ENCODE data around the gene MUL1. TPM values are rescaled to one million over a fixed set of nuclear protein-coding genes. Genes with fewer than 3 reads are reported as not detected.

MUL1 gene
- polyA plus RNA-seq, 1 of the 3 experiments (the other 2 are of a cell fraction), result 22.8 TPM

DNA sequence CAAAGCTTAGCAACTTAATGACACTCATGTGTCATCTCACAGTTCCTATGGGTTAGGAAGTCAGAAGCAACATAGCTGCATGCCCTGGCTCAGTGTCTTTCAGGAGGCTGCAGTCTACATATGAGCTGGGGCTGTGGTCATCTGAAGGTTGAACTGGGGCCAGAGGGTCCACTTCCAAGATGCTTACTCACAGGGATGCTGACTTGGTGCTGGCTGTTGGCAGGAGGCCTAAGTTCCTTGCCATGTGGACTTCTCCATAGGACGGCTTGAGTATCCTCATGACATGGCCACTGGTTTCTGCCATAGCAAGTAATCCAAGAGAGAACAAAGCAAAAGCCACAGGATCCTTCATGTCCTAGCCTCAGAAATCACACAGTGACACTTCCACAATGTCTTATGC lies 32.3 kb upstream of the MUL1 start:
- ChIA-PET CTCF (interaction anchor here (1.1 to 1.2 kb wide), 2 partner anchors 35 to 101 kb away, joined by 4 read pairs; no protein-coding TSS in a partner anchor), POLR2A (no interaction called here)
- Histone ChIP-seq H3K4me1 (ENCODE audit: control insufficient read depth in 1 of 2, insufficient read depth in 2 of 2, low read depth in 1 of 2, low read length in 1 of 2) (no peaks in the 10 kb centered on the region), H3K27ac (ENCODE audit: low read depth in 2 of 2, low read length in 1 of 2) (no peak overlapping the region), H3F3A (replicated peaks; ENCODE audit: insufficient read depth) (no peaks in the 10 kb centered on the region), H3K27me3 (ENCODE audit: insufficient read depth) (peaks cover 37% of the 10 kb centered on the region; the same call in 1 of the 2 replicates), H3K9ac (no peak overlapping the region), H3K9me2 (no peaks in the 10 kb centered on the region), H3K36me3 (replicated peaks in 1 of 2; ENCODE audit: control insufficient read depth in 1 of 2, insufficient read depth in 2 of 2, low read length in 1 of 2) (no peaks in the 10 kb centered on the region), H3K4me2 (no peak overlapping the region), H3K9me3 (no peaks in the 10 kb centered on the region), H2AFZ (ENCODE audit: low read depth) (no peak overlapping the region), H4K20me1 (ENCODE audit: insufficient read depth) (no peaks in the 10 kb centered on the region), H3K79me2 (ENCODE audit: insufficient read depth) (no peaks in the 10 kb centered on the region), H3K4me3 (ENCODE audit: low read depth in 2 of 2, low read length in 1 of 2) (no peak overlapping the region)
- TF ChIP-seq IRF3 (IDR thresholded peaks at IDR 0.05; ENCODE audit: low read depth, low read length), result no peak
- no peak for DNase-seq
- WGBS (ENCODE audit: low lambda C conversion rate), result 80% methylated on average over 1 of the region's 1 CpG

DNA sequence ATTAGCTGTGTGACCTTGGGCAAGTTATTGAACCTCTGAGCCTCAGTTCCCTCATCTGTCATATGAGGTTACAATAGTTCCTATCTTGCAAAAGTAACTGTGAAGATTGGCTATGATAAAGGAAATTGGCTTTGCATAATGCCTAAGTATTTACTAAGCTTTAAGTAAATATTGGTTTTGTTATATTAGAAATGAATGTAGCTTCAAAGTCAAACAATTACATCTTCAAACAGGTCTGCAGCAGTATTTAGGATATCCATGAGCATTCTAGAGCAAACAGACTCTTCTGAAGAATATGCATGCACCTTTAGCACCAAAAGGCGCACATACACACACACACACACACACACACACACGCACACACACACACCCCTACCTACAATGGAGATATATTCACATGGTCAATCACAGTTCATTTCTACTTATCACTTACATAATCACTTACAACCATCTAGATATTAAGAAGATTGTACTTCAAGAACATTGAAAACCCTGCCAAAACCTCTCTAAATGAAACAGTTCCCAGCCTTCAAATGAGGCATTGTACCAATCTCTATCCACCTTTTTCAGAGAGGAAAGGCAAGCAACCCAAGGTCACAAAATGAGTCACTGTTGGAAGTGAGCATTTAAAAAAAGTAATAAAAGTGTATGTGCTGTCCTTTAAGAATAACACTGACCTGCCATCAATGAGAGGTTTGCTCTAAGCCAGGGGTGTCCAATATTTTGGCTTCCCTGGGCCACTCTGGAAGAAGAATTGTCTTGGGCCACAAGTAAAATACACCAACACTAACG lies 31.0 kb upstream of the MUL1 start:
- Histone ChIP-seq H3K4me3 (ENCODE audit: low read depth in 2 of 2, low read length in 1 of 2) (no peak overlapping the region), H3K4me1 (ENCODE audit: control insufficient read depth in 1 of 2, insufficient read depth in 2 of 2, low read depth in 1 of 2, low read length in 1 of 2) (no peaks in the 10 kb centered on the region), H4K20me1 (ENCODE audit: insufficient read depth) (no peaks in the 10 kb centered on the region), H3K9me3 (no peaks in the 10 kb centered on the region), H3K27me3 (ENCODE audit: insufficient read depth) (peaks cover 34% of the 10 kb centered on the region), H3K9me2 (no peaks in the 10 kb centered on the region), H3K9ac (no peak overlapping the region), H3K79me2 (ENCODE audit: insufficient read depth) (no peaks in the 10 kb centered on the region), H3K36me3 (replicated peaks in 1 of 2; ENCODE audit: control insufficient read depth in 1 of 2, insufficient read depth in 2 of 2, low read length in 1 of 2) (no peaks in the 10 kb centered on the region), H2AFZ (ENCODE audit: low read depth) (no peak overlapping the region), H3K4me2 (no peak overlapping the region), H3K27ac (ENCODE audit: low read depth in 2 of 2, low read length in 1 of 2) (no peak overlapping the region), H3F3A (replicated peaks; ENCODE audit: insufficient read depth) (no peaks in the 10 kb centered on the region)
- TF ChIP-seq RXRA (IDR thresholded peaks at IDR 0.05; ENCODE audit: borderline replicate concordance, low read depth), result no peak
- no peak for TF ChIP-seq NRF1 (IDR thresholded peaks at IDR 0.05; ENCODE audit: low read depth, low read length)
- TF ChIP-seq PBX3 (IDR thresholded peaks at IDR 0.05), result no peak
- TF ChIP-seq GABPA (IDR thresholded peaks at IDR 0.05; ENCODE audit: low read depth), result no peak
- no peak for TF ChIP-seq POLR2AphosphoS5 (IDR thresholded peaks at IDR 0.05; ENCODE audit: low read depth, low read length)
- no peak for TF ChIP-seq RAD21 (IDR thresholded peaks at IDR 0.05; ENCODE audit: low read length)
- no peak for TF ChIP-seq RCOR1 (IDR thresholded peaks at IDR 0.05; ENCODE audit: low read length)
- TF ChIP-seq GATA2 (CRISPR knock-in tag; IDR thresholded peaks at IDR 0.05), result no peak
- no peak for TF ChIP-seq MAX (IDR thresholded peaks at IDR 0.05; ENCODE audit: low read depth)
- TF ChIP-seq TEAD4 (IDR thresholded peaks at IDR 0.05; ENCODE audit: borderline replicate concordance, insufficient read depth), result no peak
- no peak for TF ChIP-seq NFIC (IDR thresholded peaks at IDR 0.05; ENCODE audit: borderline replicate concordance)
- no peak for TF ChIP-seq RFX5 (IDR thresholded peaks at IDR 0.05; ENCODE audit: low read length)
- TF ChIP-seq FOXJ3 (CRISPR knock-in tag; IDR thresholded peaks at IDR 0.05), result no peak
- no peak for TF ChIP-seq TCF12 (IDR thresholded peaks at IDR 0.05)
- no peak for TF ChIP-seq EZH2phosphoT487 (IDR thresholded peaks at IDR 0.05; ENCODE audit: borderline replicate concordance, low read depth)
- TF ChIP-seq FOSL2 (IDR thresholded peaks at IDR 0.05; ENCODE audit: borderline replicate concordance, low read depth), result no peak
- no peak for TF ChIP-seq SIN3A (IDR thresholded peaks at IDR 0.05; ENCODE audit: borderline replicate concordance, low read depth, low read length)
- TF ChIP-seq REST (IDR thresholded peaks at IDR 0.05; ENCODE audit: low read depth, low read length), result no peak
- ChIA-PET POLR2A (no interaction called here), CTCF (interaction anchor here (0.6 to 2.3 kb wide), 8 partner anchors 10 to 102 kb away, joined by 3 to 7 read pairs (median 4); partner anchors contain the start of genes FAM43B and PINK1)
- DNase-seq, result no peak
- WGBS (ENCODE audit: low lambda C conversion rate), result 42% methylated on average over 3 of the region's 3 CpGs

All from SK-N-SH (cell line).